H9 (cell line): ENCODE data around the gene C1QTNF3. TPM values are rescaled to one million over a fixed set of nuclear protein-coding genes. Genes with fewer than 3 reads are reported as not detected.
"Not testable (repeated sequence)": the region's sequence is repeated elsewhere in the genome, so short reads cannot be mapped to it uniquely, and the experiment has no call there.

Source experiments
- DNase-seq: peaks from one replicate; pipeline ENCODE4 v3.0.0-alpha.2; 2017
- H2AFZ ChIP-seq: one replicate; pipeline ENCODE4 v1.6.1; 2013; ENCODE audit warnings: mild to moderate bottlenecking, low read length, control low read depth, moderate library complexity
- H2AK5ac ChIP-seq: 2 replicates; pipeline ENCODE4 v1.6.1; 2013; ENCODE audit warnings: low read length, control low read depth, mixed read lengths; ENCODE audit not compliant: insufficient read length
- H2BK120ac ChIP-seq: one replicate; pipeline ENCODE4 v1.6.1; 2013; ENCODE audit warnings: low read depth, mild to moderate bottlenecking, low read length, control low read depth, inconsistent platforms; ENCODE audit not compliant: poor library complexity, severe bottlenecking
- H2BK12ac ChIP-seq: 2 replicates; pipeline ENCODE4 v1.6.1; 2013; ENCODE audit warnings: low read length, control low read depth, mixed read lengths, low read depth; ENCODE audit not compliant: insufficient read length
- H2BK15ac ChIP-seq: 2 replicates; pipeline ENCODE4 v1.6.1; 2013; ENCODE audit warnings: low read depth, low read length, control low read depth
- H2BK20ac ChIP-seq: one replicate; pipeline ENCODE4 v1.6.1; 2013; ENCODE audit warnings: low read depth, mild to moderate bottlenecking, low read length, control low read depth, inconsistent platforms; ENCODE audit not compliant: poor library complexity, severe bottlenecking
- H2BK5ac ChIP-seq: 2 replicates; pipeline ENCODE4 v1.6.1; 2013; ENCODE audit warnings: low read length, control low read depth, mixed read lengths; ENCODE audit not compliant: insufficient read length
- H3K14ac ChIP-seq: 2 replicates; pipeline ENCODE4 v1.6.1; 2013; ENCODE audit warnings: low read length, control low read depth; ENCODE audit not compliant: insufficient read depth
- H3K18ac ChIP-seq: 2 replicates; pipeline ENCODE4 v1.6.1; 2013; ENCODE audit warnings: low read depth, mild to moderate bottlenecking, mixed read lengths, low read length, control low read depth; ENCODE audit not compliant: insufficient read length
- H3K23ac ChIP-seq: 2 replicates; pipeline ENCODE4 v1.6.1; 2013; ENCODE audit warnings: low read length, control low read depth, mixed read lengths, low read depth; ENCODE audit not compliant: insufficient read length
- H3K23me2 ChIP-seq: 2 replicates; pipeline ENCODE4 v1.6.1; 2013; ENCODE audit warnings: low read depth, mild to moderate bottlenecking, mixed read lengths, low read length, control low read depth; ENCODE audit not compliant: insufficient read length, poor library complexity, severe bottlenecking
- H3K27ac ChIP-seq: 2 replicates; pipeline ENCODE4 v1.5.1; 2013; ENCODE audit warnings: low read length, control low read depth, mixed read lengths, low read depth; ENCODE audit not compliant: insufficient read length
- H3K27me3 ChIP-seq: 2 replicates; pipeline ENCODE4 v1.6.1; 2013; ENCODE audit warnings: low read length, control low read depth, inconsistent platforms; ENCODE audit not compliant: insufficient read depth
- H3K4ac ChIP-seq: 2 replicates; pipeline ENCODE4 v1.6.1; 2013; ENCODE audit warnings: low read depth, mild to moderate bottlenecking, control low read depth, inconsistent platforms, low read length, moderate library complexity
- H3K4me1 ChIP-seq: 2 replicates; pipeline ENCODE4 v1.6.1; 2013; ENCODE audit warnings: low read length, control low read depth, inconsistent platforms; ENCODE audit not compliant: insufficient read depth
- H3K4me2 ChIP-seq: 2 replicates; pipeline ENCODE4 v1.6.1; 2013; ENCODE audit warnings: low read length, control low read depth, mixed read lengths; ENCODE audit not compliant: insufficient read length, insufficient read depth
- H3K56ac ChIP-seq: 2 replicates; pipeline ENCODE4 v1.6.1; 2013; ENCODE audit warnings: low read depth, mild to moderate bottlenecking, mixed read lengths, low read length, control low read depth; ENCODE audit not compliant: insufficient read length
- H3K79me1 ChIP-seq: 2 replicates; pipeline ENCODE4 v1.6.1; 2013; ENCODE audit warnings: low read depth, mild to moderate bottlenecking, moderate library complexity, low read length, control low read depth, inconsistent platforms; ENCODE audit not compliant: insufficient read depth, poor library complexity, severe bottlenecking
- H3K79me2 ChIP-seq: 2 replicates; pipeline ENCODE4 v1.6.1; 2013; ENCODE audit warnings: low read length, control low read depth, inconsistent platforms; ENCODE audit not compliant: insufficient read depth
- H3K9ac ChIP-seq: 2 replicates; pipeline ENCODE4 v1.6.1; 2013; ENCODE audit warnings: low read length, control low read depth, mixed read lengths; ENCODE audit not compliant: insufficient read length; ENCODE audit errors: extremely low read depth
- H3K9me3 ChIP-seq: one replicate; pipeline ENCODE4 v1.6.1; 2013; ENCODE audit warnings: low read depth, low read length, inconsistent platforms; ENCODE audit not compliant: control insufficient read depth
- H3T11ph ChIP-seq: one replicate; pipeline ENCODE4 v1.6.1; 2013; ENCODE audit warnings: mild to moderate bottlenecking, low read length, control low read depth, inconsistent platforms
- H4K20me1 ChIP-seq: one replicate; pipeline ENCODE4 v1.6.1; 2013; ENCODE audit not compliant: control insufficient read depth, insufficient read length, insufficient read depth
- H4K5ac ChIP-seq: 2 replicates; pipeline ENCODE4 v1.6.1; 2013; ENCODE audit warnings: low read depth, mild to moderate bottlenecking, mixed read lengths, low read length, control low read depth; ENCODE audit not compliant: insufficient read length
- H4K8ac ChIP-seq: replicated peaks from 2 replicates; pipeline ENCODE4 v1.6.1; 2013; ENCODE audit warnings: low read length, control low read depth, mixed read lengths, low read depth; ENCODE audit not compliant: insufficient read length
- H4K91ac ChIP-seq: 2 replicates; pipeline ENCODE4 v1.6.1; 2013; ENCODE audit warnings: low read depth, mild to moderate bottlenecking, moderate library complexity, mixed read lengths, low read length, control low read depth; ENCODE audit not compliant: insufficient read length
- H3K27ac Mint-ChIP-seq, 3 experiments: 2 replicates in 2 of 3; 3 replicates in 1 of 3; pipeline ENCODE4 v1.8.0; 2020 to 2021; ENCODE audit warnings: mixed read lengths in 3 of 3, mild to moderate bottlenecking in 1 of 3, moderate library complexity in 1 of 3
- H3K27me3 Mint-ChIP-seq: 2 replicates; pipeline ENCODE4 v1.8.0; 2021; ENCODE audit warnings: low read depth, mild to moderate bottlenecking, moderate library complexity, mixed read lengths
- H3K36me3 Mint-ChIP-seq, 3 experiments: 2 replicates in 2 of 3; 3 replicates in 1 of 3; pipeline ENCODE4 v1.8.0; 2020 to 2021; ENCODE audit warnings: low read depth in 3 of 3, mixed read lengths in 3 of 3; ENCODE audit not compliant: insufficient read depth in 1 of 3
- H3K4me1 Mint-ChIP-seq, 2 experiments: 2 replicates each; pipeline ENCODE4 v1.8.0; 2020; ENCODE audit warnings: mixed read lengths in 2 of 2
- H3K4me3 Mint-ChIP-seq, 2 experiments: 2 replicates in 1 of 2; 3 replicates in 1 of 2; pipeline ENCODE4 v1.8.0; 2020 to 2021; ENCODE audit warnings: mild to moderate bottlenecking in 2 of 2, mixed read lengths in 2 of 2, moderate library complexity in 1 of 2
- H3K9me3 Mint-ChIP-seq, 2 experiments: 2 replicates in 1 of 2; 3 replicates in 1 of 2; pipeline ENCODE4 v1.8.0; 2020; ENCODE audit warnings: mild to moderate bottlenecking in 2 of 2, mixed read lengths in 2 of 2, moderate library complexity in 1 of 2
- WGBS: extraction: QIAGEN DNeasy Blood & Tissue Kit; methylation state at CpG from one replicate; pipeline ENCODE4 v1.1.7; 2013; ENCODE audit warnings: missing lambda C conversion rate, low lambda C conversion rate, mixed read lengths; ENCODE audit not compliant: insufficient read length; ENCODE audit errors: extremely low coverage; 5-methylcytosine and 5-hydroxymethylcytosine counted together
- long read RNA-seq: library from polyadenylated mRNA; unstranded; transcript quantifications from one replicate; pipeline ENCODE4 v2.0.0, GENCODE V29; 2020
- total RNA-seq: library from RNA; stranded (reverse); gene quantifications from 2 replicates; pipeline ENCODE4 v1.2.1, GENCODE V29; 2021
- TF ChIP-seq, protein P1 (sequence below): fragments of 200-600 bp; sonication (generic); conservative IDR thresholded peaks from 3 replicates; pipeline ENCODE4 v1.8.0; 2021; ENCODE audit warnings: antibody characterized with exemption, mild to moderate bottlenecking

The C1QTNF3 gene, protein sequence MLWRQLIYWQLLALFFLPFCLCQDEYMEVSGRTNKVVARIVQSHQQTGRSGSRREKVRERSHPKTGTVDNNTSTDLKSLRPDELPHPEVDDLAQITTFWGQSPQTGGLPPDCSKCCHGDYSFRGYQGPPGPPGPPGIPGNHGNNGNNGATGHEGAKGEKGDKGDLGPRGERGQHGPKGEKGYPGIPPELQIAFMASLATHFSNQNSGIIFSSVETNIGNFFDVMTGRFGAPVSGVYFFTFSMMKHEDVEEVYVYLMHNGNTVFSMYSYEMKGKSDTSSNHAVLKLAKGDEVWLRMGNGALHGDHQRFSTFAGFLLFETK
- 1.1 TPM in 2 replicates for total RNA-seq
- long read RNA-seq: 0 reads

DNA sequence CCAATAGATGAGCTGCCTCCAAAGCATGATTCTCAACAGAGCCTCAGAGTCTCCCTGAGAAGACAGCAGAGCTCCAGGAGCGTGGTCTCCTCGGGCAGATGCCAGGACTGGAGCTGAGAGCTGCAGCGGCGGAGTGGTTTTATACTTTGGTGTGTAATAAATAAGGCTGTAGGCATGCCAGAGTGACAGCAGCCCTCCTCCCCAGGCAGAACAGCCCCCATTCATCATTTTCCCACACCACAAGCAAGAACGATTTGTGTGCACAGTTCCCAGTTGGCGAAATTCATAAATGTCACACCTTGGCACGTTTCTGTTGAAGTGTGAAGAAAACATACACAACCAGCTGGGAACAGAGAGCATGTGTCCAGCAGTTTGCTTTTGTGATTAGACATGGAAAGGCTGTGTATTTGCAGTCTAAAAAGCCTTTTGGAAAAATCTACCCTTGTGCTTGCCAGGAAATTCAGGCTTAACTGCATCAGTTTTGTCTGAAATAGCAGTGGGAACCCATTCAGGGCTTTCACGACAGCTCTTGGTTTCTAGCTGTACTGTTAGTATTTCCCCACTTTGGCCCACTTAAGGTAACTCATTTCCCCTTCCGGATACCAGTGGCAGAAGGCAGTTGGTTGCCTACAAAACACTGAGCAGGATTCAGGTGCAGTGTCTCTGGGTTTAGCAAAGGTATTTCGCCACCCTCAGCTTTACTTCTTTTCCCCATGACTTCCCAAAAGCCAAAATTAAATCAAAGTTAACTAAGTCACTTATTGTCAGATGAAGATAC, at the start of gene C1QTNF3:
Gene C1QTNF3 (minus strand): TSS at position 115 of the 778 bp plus-strand sequence. CDS start 88 bp downstream, at position 27.
- H2BK12ac ChIP-seq: no peak within 1 kb of the TSS
- no peak for DNase-seq
- H4K91ac ChIP-seq: no peak within 1 kb of the TSS
- H3K79me1 ChIP-seq: no peaks in the 10 kb centered on the region
- no peak within 1 kb of the TSS for H2BK15ac ChIP-seq
- H3T11ph ChIP-seq: no peak within 1 kb of the TSS
- no peaks in the 10 kb centered on the region for H4K20me1 ChIP-seq
- H3K14ac ChIP-seq: no peak within 1 kb of the TSS
- H4K5ac ChIP-seq: no peak within 1 kb of the TSS
- no peak within 1 kb of the TSS for H2BK5ac ChIP-seq
- no peak within 1 kb of the TSS for H3K56ac ChIP-seq
- 0 out of 2 replicates have a peak, but pooled peaks cover 2% of the 10 kb centered on the region for H3K4me1 ChIP-seq
- H3K4me2 ChIP-seq: no peak within 1 kb of the TSS
- TF ChIP-seq, protein P1, sequence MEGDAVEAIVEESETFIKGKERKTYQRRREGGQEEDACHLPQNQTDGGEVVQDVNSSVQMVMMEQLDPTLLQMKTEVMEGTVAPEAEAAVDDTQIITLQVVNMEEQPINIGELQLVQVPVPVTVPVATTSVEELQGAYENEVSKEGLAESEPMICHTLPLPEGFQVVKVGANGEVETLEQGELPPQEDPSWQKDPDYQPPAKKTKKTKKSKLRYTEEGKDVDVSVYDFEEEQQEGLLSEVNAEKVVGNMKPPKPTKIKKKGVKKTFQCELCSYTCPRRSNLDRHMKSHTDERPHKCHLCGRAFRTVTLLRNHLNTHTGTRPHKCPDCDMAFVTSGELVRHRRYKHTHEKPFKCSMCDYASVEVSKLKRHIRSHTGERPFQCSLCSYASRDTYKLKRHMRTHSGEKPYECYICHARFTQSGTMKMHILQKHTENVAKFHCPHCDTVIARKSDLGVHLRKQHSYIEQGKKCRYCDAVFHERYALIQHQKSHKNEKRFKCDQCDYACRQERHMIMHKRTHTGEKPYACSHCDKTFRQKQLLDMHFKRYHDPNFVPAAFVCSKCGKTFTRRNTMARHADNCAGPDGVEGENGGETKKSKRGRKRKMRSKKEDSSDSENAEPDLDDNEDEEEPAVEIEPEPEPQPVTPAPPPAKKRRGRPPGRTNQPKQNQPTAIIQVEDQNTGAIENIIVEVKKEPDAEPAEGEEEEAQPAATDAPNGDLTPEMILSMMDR: no peak
- H3K23ac ChIP-seq: no peak within 1 kb of the TSS
- Mint-ChIP-seq H3K27me3 (no peaks in the 10 kb centered on the region), H3K36me3 (peaks cover 0 to 6% (median 1%) of the 10 kb centered on the region in 3 experiments; a peak in 3 of 7 replicates), H3K9me3 (peaks cover 2 to 3% of the 10 kb centered on the region in 2 experiments; a peak in 2 of 5 replicates), H3K27ac (no peak within 1 kb of the TSS), H3K4me1 (peaks cover 17% of the 10 kb centered on the region in 2 experiments), H3K4me3 (no peak within 1 kb of the TSS)
- no peak within 1 kb of the TSS for H2BK120ac ChIP-seq
- no peak within 1 kb of the TSS for H3K18ac ChIP-seq
- H3K23me2 ChIP-seq: no peaks in the 10 kb centered on the region
- H3K79me2 ChIP-seq: no peaks in the 10 kb centered on the region
- no peak within 1 kb of the TSS for H3K4ac ChIP-seq
- no peaks in the 10 kb centered on the region for H3K27me3 ChIP-seq
- no peak within 1 kb of the TSS for H4K8ac ChIP-seq
- H3K9me3 ChIP-seq: no peaks in the 10 kb centered on the region
- no peak within 1 kb of the TSS for H3K27ac ChIP-seq
- no CpG with 5 or more reads among the region's 10 CpGs for WGBS
- H2AFZ ChIP-seq: no peak within 1 kb of the TSS
- no peak within 1 kb of the TSS for H2AK5ac ChIP-seq
- no peak within 1 kb of the TSS for H3K9ac ChIP-seq
- no peak within 1 kb of the TSS for H2BK20ac ChIP-seq

DNA sequence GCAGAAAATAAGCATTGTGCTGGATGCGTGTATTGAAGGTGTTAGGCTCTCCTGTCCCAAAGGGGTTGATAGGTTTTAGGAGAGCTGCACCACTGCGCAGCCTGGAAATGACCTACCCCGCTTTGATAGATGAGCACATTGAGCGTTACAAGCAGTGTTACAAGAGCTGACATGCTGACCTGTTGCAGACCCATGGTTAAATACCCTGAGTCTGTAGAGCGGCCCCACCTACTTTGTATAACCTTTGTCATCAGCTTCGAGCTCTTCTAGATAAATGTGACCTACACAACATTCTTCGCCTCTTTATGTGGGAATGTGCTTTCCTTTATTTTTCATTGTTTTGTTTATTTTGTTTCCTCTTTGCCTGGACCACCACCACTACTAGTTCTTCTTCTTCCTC, 48.0 kb upstream of the C1QTNF3 start:
- H3T11ph ChIP-seq, H2BK20ac ChIP-seq, H3K18ac ChIP-seq, H2BK12ac ChIP-seq, H3K56ac ChIP-seq, H3K79me1 ChIP-seq, H3K9ac ChIP-seq, H3K14ac ChIP-seq, H3K9me3 ChIP-seq, H3K36me3 Mint-ChIP-seq, H4K8ac ChIP-seq, H3K79me2 ChIP-seq, H2BK120ac ChIP-seq, H3K4me2 ChIP-seq, H3K4me1 Mint-ChIP-seq, H4K91ac ChIP-seq, H4K20me1 ChIP-seq, H2AK5ac ChIP-seq, H3K27me3 ChIP-seq, H3K4me1 ChIP-seq, H2BK15ac ChIP-seq, H3K4me3 Mint-ChIP-seq, H2BK5ac ChIP-seq, H3K27me3 Mint-ChIP-seq, H3K27ac Mint-ChIP-seq, H3K23ac ChIP-seq, H3K4ac ChIP-seq, H3K27ac ChIP-seq, H2AFZ ChIP-seq, H3K9me3 Mint-ChIP-seq, DNase-seq, H3K23me2 ChIP-seq, H4K5ac ChIP-seq: not testable (repeated sequence)
- WGBS: no CpG with 5 or more reads among the region's 7 CpGs
